ENCODE data around the gene SLC16A8.

The SLC16A8 gene

DNA sequence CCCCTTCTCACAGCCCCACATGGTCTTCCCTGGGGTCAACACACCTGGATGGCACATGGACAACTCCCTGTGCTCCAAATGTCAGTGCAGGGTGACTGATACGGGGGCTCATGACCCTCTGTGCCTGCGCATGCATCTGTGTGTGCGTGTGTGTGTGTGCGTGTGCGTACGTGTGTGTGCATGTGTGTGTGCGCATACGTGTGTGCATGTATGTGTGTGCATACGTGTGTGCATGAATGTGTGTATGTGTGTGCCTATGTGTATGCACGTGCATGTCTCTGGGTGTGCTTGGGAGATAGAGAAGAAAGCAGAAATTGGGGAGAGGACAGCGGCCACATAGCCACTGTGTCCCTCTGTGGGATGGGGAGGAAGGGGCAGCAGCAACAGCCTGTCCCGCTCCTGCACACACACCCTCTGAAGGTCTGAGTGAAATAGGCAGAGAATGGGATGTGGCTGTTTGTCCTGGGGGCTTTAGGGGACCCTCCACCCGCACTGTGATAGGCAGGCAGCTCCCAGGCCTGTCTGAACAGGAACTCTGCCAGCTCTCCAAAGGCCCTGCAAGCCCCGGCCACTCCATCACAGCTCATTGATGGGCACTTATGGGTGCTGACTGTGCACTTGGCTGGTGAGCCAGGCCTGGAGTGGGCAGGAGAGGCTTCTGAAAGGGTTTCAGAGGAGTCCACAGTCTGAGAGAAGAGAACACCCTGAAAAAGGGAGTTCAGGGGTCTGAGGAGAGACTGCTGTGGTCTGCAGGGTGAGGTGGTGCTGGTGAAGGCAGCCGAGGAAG is 55.4 kb downstream of the SLC16A8 start:
- DNase-seq (ENCODE audit: low spot score) = no peak

Data from ecto neural progenitor cell (in vitro differentiated cells).